ENCODE results near the gene NOX5. TPM values are rescaled to one million over a fixed set of nuclear protein-coding genes. Genes with fewer than 3 reads are reported as not detected.

Gene NOX5
- total RNA-seq, 2 donors from 2014 or later, result 0.54 to 0.92 TPM

DNA sequence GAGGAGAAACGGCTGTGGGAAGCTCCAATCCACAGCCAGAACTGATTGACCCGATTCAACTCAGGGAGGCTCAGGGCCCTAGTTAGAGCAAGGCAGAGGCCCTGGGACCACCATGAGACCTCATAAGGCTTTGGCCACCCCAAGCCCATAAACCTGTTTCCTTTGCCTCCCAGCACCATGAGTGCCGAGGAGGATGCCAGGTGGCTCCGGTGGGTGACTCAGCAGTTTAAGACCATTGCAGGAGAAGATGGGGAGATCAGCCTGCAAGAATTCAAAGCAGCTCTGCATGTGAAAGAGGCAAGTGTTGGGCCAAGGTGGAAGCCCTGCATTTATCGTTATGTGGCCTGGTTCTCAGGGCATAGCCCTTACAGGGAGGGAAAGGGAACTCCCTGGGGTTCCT is 11.9 kb downstream of the NOX5 start:
- no peak for ATAC-seq (ENCODE audit: insufficient number of reproducible peaks, low FRiP score, low read depth)
- TF ChIP-seq, protein P1, sequence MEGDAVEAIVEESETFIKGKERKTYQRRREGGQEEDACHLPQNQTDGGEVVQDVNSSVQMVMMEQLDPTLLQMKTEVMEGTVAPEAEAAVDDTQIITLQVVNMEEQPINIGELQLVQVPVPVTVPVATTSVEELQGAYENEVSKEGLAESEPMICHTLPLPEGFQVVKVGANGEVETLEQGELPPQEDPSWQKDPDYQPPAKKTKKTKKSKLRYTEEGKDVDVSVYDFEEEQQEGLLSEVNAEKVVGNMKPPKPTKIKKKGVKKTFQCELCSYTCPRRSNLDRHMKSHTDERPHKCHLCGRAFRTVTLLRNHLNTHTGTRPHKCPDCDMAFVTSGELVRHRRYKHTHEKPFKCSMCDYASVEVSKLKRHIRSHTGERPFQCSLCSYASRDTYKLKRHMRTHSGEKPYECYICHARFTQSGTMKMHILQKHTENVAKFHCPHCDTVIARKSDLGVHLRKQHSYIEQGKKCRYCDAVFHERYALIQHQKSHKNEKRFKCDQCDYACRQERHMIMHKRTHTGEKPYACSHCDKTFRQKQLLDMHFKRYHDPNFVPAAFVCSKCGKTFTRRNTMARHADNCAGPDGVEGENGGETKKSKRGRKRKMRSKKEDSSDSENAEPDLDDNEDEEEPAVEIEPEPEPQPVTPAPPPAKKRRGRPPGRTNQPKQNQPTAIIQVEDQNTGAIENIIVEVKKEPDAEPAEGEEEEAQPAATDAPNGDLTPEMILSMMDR (IDR thresholded peaks at IDR 0.05), result no peak
- H3K36me3 ChIP-seq, result no peaks in the 10 kb centered on the region

GRCh38 chr15:69027976-69028518 is 13.6 kb downstream of the NOX5 start:
- no peaks in the 10 kb centered on the region for H3K9me3 ChIP-seq
- no peaks in the 10 kb centered on the region for H3K4me1 ChIP-seq (ENCODE audit: control insufficient read depth in 1 of 2, low read depth in 2 of 2)
- ATAC-seq (ENCODE audit: insufficient number of reproducible peaks, low FRiP score, low read depth) (no peak), DNase-seq (ENCODE audit: low spot score) (no peak)
- no peaks in the 10 kb centered on the region for H3K27me3 ChIP-seq (replicated peaks; ENCODE audit: insufficient read depth)
- no peaks in the 10 kb centered on the region for H3K36me3 ChIP-seq
- TF ChIP-seq, protein P1 (IDR thresholded peaks at IDR 0.05), result no peak
- no peak overlapping the region for H3K27ac ChIP-seq
- no peak overlapping the region for H3K4me3 ChIP-seq

More for the DNA sequence above, 11.9 kb downstream of the NOX5 start:
- H3K9me3 ChIP-seq, result no peaks in the 10 kb centered on the region
- H3K4me1 ChIP-seq (ENCODE audit: control insufficient read depth in 1 of 2, low read depth in 2 of 2), result no peaks in the 10 kb centered on the region
- no peaks in the 10 kb centered on the region for H3K27me3 ChIP-seq (replicated peaks; ENCODE audit: insufficient read depth)
- no peak overlapping the region for H3K27ac ChIP-seq
- H3K4me3 ChIP-seq, result no peak overlapping the region
- no peak for DNase-seq (ENCODE audit: low spot score)

DNA sequence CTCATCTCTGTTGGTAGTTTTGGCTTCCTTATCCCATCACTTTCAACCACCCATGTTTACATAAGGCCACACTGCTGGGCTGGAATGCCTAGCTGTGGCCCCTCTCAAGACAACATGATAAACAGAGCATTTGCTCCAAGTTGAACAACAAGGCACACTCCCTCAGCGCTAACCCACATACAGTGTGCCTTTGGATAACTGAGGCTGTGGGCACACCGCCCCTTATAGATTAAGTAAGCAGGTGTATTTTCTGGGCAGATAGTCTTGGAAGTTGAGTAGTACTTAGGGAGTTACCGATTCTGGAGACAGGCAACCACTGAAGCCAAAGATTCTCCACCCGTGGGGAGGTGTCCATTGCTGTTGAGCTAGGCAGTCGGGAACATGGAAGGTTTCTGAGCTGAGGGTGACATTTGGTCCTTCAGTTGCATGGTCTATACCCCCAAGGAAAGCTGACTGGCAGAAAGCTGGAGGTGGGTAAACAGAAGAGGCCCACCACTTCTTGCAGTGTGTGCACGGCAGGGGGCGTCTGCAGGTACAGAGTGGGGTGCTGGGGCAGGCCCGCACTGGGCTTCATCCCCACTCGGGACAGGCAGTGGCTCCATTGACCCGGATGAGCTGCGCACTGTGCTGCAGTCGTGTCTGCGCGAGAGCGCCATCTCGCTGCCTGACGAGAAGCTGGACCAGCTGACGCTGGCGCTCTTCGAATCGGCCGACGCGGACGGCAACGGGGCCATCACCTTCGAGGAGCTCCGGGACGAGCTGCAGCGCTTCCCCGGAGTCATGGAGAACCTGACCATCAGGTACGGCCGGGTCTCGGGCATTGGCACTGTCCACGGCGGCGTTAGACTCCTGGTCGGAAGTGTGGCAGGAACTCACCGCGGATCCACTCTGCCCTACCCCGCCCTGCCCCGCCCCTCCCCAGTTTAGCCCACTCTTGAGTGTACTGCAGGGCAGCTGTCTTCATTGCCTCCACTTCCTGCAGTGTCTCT is 16.8 kb downstream of the NOX5 start:
- H3K27me3 ChIP-seq (replicated peaks; ENCODE audit: insufficient read depth), result no peaks in the 10 kb centered on the region
- H3K9me3 ChIP-seq, result no peaks in the 10 kb centered on the region
- no peaks in the 10 kb centered on the region for H3K4me1 ChIP-seq (ENCODE audit: control insufficient read depth in 1 of 2, low read depth in 2 of 2)
- TF ChIP-seq, protein P1 (IDR thresholded peaks at IDR 0.05), result no peak
- no peaks in the 10 kb centered on the region for H3K36me3 ChIP-seq
- no peak overlapping the region for H3K27ac ChIP-seq
- no peak for DNase-seq (ENCODE audit: low spot score)
- no peak for ATAC-seq (ENCODE audit: insufficient number of reproducible peaks, low FRiP score, low read depth)
- H3K4me3 ChIP-seq, result peak overlapping the region; percentile 51

DNA sequence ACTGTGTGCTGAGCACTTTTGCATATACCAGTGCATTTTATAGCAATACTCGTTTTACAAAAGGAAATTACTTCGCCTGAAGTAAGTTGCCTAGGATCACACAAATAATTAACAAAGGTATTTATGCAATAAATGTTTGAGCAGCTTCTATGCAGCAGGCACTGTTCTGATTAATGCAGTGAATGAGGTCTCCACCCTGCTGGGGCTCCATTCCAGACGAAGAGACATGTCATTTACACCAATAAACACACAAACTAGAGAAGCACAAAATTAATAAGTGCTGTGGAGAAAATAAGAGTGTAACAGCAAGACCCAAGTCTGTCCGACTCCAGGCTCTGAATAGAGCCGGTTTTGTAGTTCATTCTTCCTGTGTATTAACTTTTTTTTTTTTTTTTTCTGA is 17.5 kb downstream of the NOX5 start:
- no peak for ATAC-seq (ENCODE audit: insufficient number of reproducible peaks, low FRiP score, low read depth)
- Histone ChIP-seq H3K36me3 (no peaks in the 10 kb centered on the region), H3K4me1 (ENCODE audit: control insufficient read depth in 1 of 2, low read depth in 2 of 2) (no peaks in the 10 kb centered on the region), H3K4me3 (peak overlapping the region; percentile 51), H3K27ac (no peak overlapping the region), H3K27me3 (replicated peaks; ENCODE audit: insufficient read depth) (no peaks in the 10 kb centered on the region), H3K9me3 (no peaks in the 10 kb centered on the region)
- TF ChIP-seq, protein P1 (IDR thresholded peaks at IDR 0.05), result no peak
- DNase-seq (ENCODE audit: low spot score), result no peak

- DNase-seq (ENCODE audit: low spot score), result no peak
- Histone ChIP-seq H3K4me3 (no peak overlapping the region), H3K27me3 (replicated peaks; ENCODE audit: insufficient read depth) (no peaks in the 10 kb centered on the region), H3K4me1 (ENCODE audit: control insufficient read depth in 1 of 2, low read depth in 2 of 2) (no peaks in the 10 kb centered on the region), H3K36me3 (no peaks in the 10 kb centered on the region), H3K9me3 (no peaks in the 10 kb centered on the region), H3K27ac (no peak overlapping the region)
- no peak for ATAC-seq (ENCODE audit: insufficient number of reproducible peaks, low FRiP score, low read depth)
- TF ChIP-seq, protein P1 (IDR thresholded peaks at IDR 0.05), result no peak
Observed at GRCh38 chr15:69032703-69033373, 18.3 kb downstream of the NOX5 start.
